ENCODE results near the gene SPATA16.

Gene SPATA16

GRCh38 chr3:172856795-172857742 lies 284.0 kb downstream of the SPATA16 start:
- H3K27ac ChIP-seq = no peak overlapping the region
- ChIA-PET POLR2A (ENCODE audit: low non-redundant PET) (no interaction called here), CTCF (interaction anchor here (0.6 kb wide), 1 partner anchor 452 kb away, joined by 3 read pairs; no protein-coding TSS in a partner anchor)
- DNase-seq (ENCODE audit: low spot score) = no peak
- no peak for TF ChIP-seq CTCF (conservative IDR thresholded peaks at IDR 0.05; ENCODE audit: low read depth)

DNA sequence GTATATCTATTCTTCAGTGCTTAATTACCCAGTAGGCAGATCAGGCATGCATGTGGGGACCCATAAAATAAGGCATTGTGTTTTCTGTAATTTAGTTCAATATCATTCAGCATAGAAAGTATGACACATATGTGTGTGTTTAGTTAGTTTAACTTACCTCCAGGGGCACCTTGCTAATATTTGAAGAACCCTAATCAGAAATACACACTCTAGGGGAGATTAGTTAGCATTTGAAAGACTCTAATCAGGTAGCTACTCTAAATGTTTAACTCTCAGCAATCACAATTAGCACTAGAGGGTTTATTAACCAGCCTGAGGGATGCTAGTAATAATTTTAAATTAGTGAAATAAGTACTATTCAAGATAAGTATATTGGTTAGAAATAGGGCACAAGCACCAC lies 286.0 kb downstream of the SPATA16 start:
- H3K27ac ChIP-seq = no peak overlapping the region
- TF ChIP-seq CTCF (conservative IDR thresholded peaks at IDR 0.05; ENCODE audit: low read depth) = no peak
- DNase-seq (ENCODE audit: low spot score) = no peak
- CTCF ChIA-PET = no interaction called here
- POLR2A ChIA-PET (ENCODE audit: low non-redundant PET) = no interaction called here

DNA sequence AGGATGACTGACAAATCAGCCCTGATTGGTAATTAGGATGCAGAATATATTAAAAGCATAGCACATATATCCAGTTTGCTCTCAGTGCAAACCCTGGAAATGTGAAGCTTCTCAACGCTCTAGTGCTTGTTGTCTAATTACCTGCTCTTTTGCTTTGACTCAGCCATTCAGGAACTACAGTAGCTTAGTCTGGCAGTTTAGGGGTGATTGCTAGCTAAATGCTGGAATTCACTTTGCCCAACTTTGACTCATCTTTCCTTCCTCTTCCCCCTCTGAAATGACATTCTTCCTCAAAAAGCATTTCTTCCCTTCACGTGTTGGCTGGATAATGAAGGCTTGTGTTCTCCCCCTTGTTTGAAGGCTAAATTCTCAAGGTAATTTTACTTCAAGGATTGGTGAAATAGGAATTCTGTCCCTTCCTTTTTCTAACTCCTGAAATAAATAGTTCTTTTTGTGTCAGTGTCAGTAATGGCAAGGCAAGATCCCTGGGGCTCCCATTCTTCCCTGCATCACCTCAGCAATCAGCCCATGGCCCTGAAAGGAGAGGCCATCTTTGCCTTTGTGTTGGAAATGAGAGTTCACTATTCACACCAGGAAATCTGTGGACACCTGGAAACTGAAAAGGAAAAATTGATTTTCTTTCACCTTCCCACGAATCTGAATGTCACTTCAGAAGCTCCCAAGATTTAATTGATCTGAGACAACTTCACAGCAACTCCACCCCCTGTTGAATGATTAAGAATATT lies 286.9 kb downstream of the SPATA16 start:
- no peak overlapping the region for H3K27ac ChIP-seq
- DNase-seq (ENCODE audit: low spot score) = no peak
- TF ChIP-seq CTCF (conservative IDR thresholded peaks at IDR 0.05; ENCODE audit: low read depth) = no peak
- POLR2A ChIA-PET (ENCODE audit: low non-redundant PET) = no interaction called here
- CTCF ChIA-PET = interaction anchor here (0.7 kb wide), 1 partner anchor 17 kb away, joined by 3 read pairs; no protein-coding TSS in a partner anchor

DNA sequence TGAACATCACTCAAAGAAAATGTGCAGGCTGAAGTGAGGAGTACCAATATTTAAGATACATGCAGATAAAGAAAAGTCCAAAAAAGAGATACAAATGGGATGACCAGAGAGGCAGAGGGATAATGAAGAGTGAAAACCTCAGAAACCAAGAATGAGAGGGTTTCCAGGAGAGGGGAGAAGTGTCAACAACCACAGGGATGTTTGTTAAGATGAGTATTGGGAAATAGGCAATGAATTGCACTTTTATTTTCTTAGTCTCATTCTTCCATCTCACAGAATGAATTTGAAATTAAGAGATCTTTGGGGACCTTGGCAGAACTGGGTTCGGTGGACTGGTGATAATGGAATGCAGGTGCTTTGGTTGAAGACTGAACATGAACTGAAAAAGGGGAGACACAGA lies 288.0 kb downstream of the SPATA16 start:
- POLR2A ChIA-PET (ENCODE audit: low non-redundant PET) = no interaction called here
- CTCF ChIA-PET = no interaction called here
- no peak for DNase-seq (ENCODE audit: low spot score)
- no peak for TF ChIP-seq CTCF (conservative IDR thresholded peaks at IDR 0.05; ENCODE audit: low read depth)
- no peak overlapping the region for H3K27ac ChIP-seq

DNA sequence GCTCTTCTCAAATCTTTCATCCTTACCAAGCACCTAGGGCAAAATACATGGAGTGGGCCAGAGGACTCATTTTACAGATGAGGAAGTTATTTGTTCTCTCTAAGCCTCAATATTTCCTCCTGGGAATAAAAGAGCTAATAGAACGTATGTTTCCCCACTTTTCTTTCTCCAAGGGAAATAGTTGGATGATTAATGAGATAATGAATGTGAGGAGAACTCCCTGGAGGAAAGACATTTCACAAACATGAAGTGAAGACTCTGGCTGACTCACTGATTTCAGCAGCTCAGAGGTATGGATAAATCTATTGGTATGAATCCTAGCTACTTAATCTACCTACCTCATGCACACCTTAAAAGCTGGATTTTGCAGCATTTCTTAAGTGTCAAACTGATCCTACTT lies 292.1 kb downstream of the SPATA16 start:
- DNase-seq (ENCODE audit: low spot score) = peak; percentile 68
- TF ChIP-seq CTCF (conservative IDR thresholded peaks at IDR 0.05; ENCODE audit: low read depth) = no peak
- H3K27ac ChIP-seq = no peak overlapping the region

GRCh38 chr3:172847292-172847691 lies 293.7 kb downstream of the SPATA16 start:
- POLR2A ChIA-PET (ENCODE audit: low non-redundant PET) = no interaction called here
- CTCF ChIA-PET = no interaction called here
- TF ChIP-seq CTCF (conservative IDR thresholded peaks at IDR 0.05; ENCODE audit: low read depth) = no peak
- no peak overlapping the region for H3K27ac ChIP-seq
- DNase-seq (ENCODE audit: low spot score) = no peak

More for the DNA sequence above, 292.1 kb downstream of the SPATA16 start:
- CTCF ChIA-PET = interaction anchor here (0.5 to 1.3 kb wide), 2 partner anchors 12 to 59 kb away, joined by 4 to 5 read pairs; no protein-coding TSS in a partner anchor
- POLR2A ChIA-PET (ENCODE audit: low non-redundant PET) = no interaction called here

All from RWPE1 (cell line).